ENCODE data around the gene MRPS33. TPM values are rescaled to one million over a fixed set of nuclear protein-coding genes. Genes with fewer than 3 reads are reported as not detected.
"Not testable (repeated sequence)": the region's sequence is repeated elsewhere in the genome, so short reads cannot be mapped to it uniquely, and the experiment has no call there.

The MRPS33 gene
- polyA plus RNA-seq, 3 donors = 71.7 to 79.9 (median 77.6) TPM

DNA sequence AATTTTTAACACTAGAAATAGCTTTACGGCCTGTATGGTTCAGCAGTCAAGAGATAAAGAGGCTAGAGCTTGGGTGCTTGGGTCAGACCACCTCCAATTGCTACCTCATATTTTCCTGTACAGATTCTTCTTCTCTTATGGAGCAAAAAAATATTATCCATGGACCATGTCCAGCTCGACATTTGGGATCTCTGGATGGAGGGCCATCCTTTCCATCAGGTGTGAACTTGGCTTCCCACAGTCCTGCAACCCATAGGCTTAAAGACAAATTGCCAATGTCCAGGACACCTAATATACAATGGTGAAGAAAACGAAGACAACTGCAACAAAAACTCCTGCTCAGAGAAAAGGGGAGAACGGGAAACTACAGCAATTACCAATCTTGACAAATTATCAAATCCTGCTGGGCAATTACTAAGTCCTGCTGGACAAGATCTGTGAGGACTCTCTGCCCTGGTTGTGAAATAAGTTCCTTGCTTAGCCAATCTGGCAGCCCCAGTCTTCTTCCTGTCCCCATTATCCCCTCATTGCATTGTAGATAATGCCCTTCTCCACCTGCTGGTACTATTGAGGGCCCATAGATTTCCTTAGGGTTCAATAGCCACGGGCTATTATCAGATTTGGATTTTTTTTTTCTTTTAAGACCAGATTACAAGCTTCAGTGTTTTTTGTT, 48.1 kb downstream of the MRPS33 start:
- DNase-seq = no peak

- DNase-seq = no peak
These were observed 53.6 kb downstream of the MRPS33 start for GRCh38 chr7:140961117-140961516.

DNA sequence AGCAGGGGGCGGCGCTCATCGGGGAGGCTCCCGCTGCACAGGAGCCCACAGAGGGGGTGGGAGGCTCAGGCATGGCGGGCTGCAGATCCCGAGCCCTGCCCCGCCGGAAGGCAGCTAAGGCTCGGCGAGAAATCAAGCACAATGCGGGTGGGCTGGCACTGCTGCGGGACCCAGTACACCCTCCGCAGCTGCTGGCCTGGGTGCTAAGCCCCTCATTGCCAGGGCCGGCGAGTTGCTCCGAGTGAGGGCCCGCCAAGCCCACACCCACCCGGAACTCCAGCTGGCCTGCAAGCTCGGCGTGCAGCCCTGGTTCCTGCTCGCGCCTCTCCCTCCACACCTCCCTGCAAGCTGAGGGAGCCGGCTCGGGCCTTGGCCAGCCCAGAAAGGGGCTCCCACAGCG, 57.8 kb downstream of the MRPS33 start:
- not testable (repeated sequence) for DNase-seq

Other genes starting within 250 kb of the MRPS33 start
- 10 to 100 TPM; 20.9 to 29.2 (median 26.6) TPM for gene BRAF, start 90.0 kb downstream of the MRPS33 start, polyA plus RNA-seq (ENCODE audit: insufficient read length in 3 of 3)
- under 1 TPM; 0.27 to 0.38 (median 0.34) TPM for gene TMEM178B, start 59.1 kb upstream of the MRPS33 start, polyA plus RNA-seq (ENCODE audit: insufficient read length in 3 of 3)

Measured in renal pelvis (tissue), 4 donors.